GM12875 (cell line): ENCODE results near the gene DLEU7.
A peak's percentile ranks its signal among the peaks of the same experiment; 100 is the strongest.

Source experiments
- H3K4me3 ChIP-seq: one replicate; pipeline ENCODE4 v1.5.1; 2011; ENCODE audit warnings: low read depth, low read length, control low read depth
- CTCF ChIP-seq: IDR thresholded peaks from 2 replicates; pipeline ENCODE4 v1.5.1; 2011; ENCODE audit warnings: low read depth, mild to moderate bottlenecking, control low read depth, inconsistent platforms, low read length, moderate library complexity, borderline replicate concordance; ENCODE audit not compliant: insufficient read depth

Gene DLEU7

GRCh38 chr13:50810468-50810867 is 33.0 kb downstream of the DLEU7 start:
- no peak for TF ChIP-seq CTCF
- H3K4me3 ChIP-seq, result no peak overlapping the region

GRCh38 chr13:50809133-50810090 is 34.1 kb downstream of the DLEU7 start:
- H3K4me3 ChIP-seq, result no peak overlapping the region
- TF ChIP-seq CTCF, result no peak

- no peak overlapping the region for H3K4me3 ChIP-seq
- TF ChIP-seq CTCF, result no peak
Observed at GRCh38 chr13:50805805-50806204, 37.7 kb downstream of the DLEU7 start.

- H3K4me3 ChIP-seq, result no peak overlapping the region
- peak; percentile 73 for TF ChIP-seq CTCF
Observed at GRCh38 chr13:50801087-50801931, 42.2 kb downstream of the DLEU7 start.

GRCh38 chr13:50800091-50800739 is 43.3 kb downstream of the DLEU7 start:
- TF ChIP-seq CTCF, result no peak
- no peak overlapping the region for H3K4me3 ChIP-seq

- TF ChIP-seq CTCF, result no peak
- no peak overlapping the region for H3K4me3 ChIP-seq
Observed at GRCh38 chr13:50798923-50799322, 44.6 kb downstream of the DLEU7 start.
